Endothelial cell of hepatic sinusoid (primary cell): ENCODE data around the gene ARHGEF25.

Experiments
- in situ Hi-C: cut with HindIII; loops from 2 replicates; pipeline ENCODE4 v1.10.0; 2017; ENCODE audit warnings: low sequenced_read_pairs

ARHGEF25 gene

GRCh38 chr12:57620936-57621496, 9.8 kb downstream of the ARHGEF25 start:
- in situ Hi-C loops, result no loop called here

- in situ Hi-C loops, result no loop called here
These were observed 10.5 kb downstream of the ARHGEF25 start for GRCh38 chr12:57621497-57622292.

GRCh38 chr12:57622293-57623245, 11.3 kb downstream of the ARHGEF25 start:
- in situ Hi-C loops, result no loop called here

GRCh38 chr12:57623385-57623784, 12.2 kb downstream of the ARHGEF25 start:
- in situ Hi-C loops, result no loop called here

GRCh38 chr12:57623811-57624390, 12.7 kb downstream of the ARHGEF25 start:
- in situ Hi-C loops, result no loop called here

GRCh38 chr12:57624441-57625220, 13.4 kb downstream of the ARHGEF25 start:
- in situ Hi-C loops, result loop anchor here (5.0 kb wide), 2 partner anchors 37 to 48 kb away; no protein-coding TSS in a partner anchor

- in situ Hi-C loops, result loop anchor here (5.0 kb wide), 2 partner anchors 38 to 47 kb away; no protein-coding TSS in a partner anchor
These were observed 14.2 kb downstream of the ARHGEF25 start for GRCh38 chr12:57625261-57626032.

- in situ Hi-C loops, result loop anchor here (5.0 kb wide), 2 partner anchors 39 to 46 kb away; no protein-coding TSS in a partner anchor
These were observed 15.1 kb downstream of the ARHGEF25 start for GRCh38 chr12:57626111-57626920.

- in situ Hi-C loops, result loop anchor here (5.0 kb wide), 2 partner anchors 40 to 45 kb away; no protein-coding TSS in a partner anchor
These were observed 15.7 kb downstream of the ARHGEF25 start for GRCh38 chr12:57626921-57627445.

GRCh38 chr12:57627501-57628279, 16.5 kb downstream of the ARHGEF25 start:
- in situ Hi-C loops, result loop anchor here (5.0 kb wide), 2 partner anchors 40 to 45 kb away; no protein-coding TSS in a partner anchor

- in situ Hi-C loops, result loop anchor here (5.0 kb wide), 2 partner anchors 41 to 44 kb away; no protein-coding TSS in a partner anchor
These were observed 17.3 kb downstream of the ARHGEF25 start for GRCh38 chr12:57628280-57629191.

GRCh38 chr12:57629897-57630471, 18.7 kb downstream of the ARHGEF25 start:
- in situ Hi-C loops, result loop anchor here (5.0 kb wide), 2 partner anchors 42 to 43 kb away; no protein-coding TSS in a partner anchor

- in situ Hi-C loops, result no loop called here
These were observed 19.7 kb downstream of the ARHGEF25 start for GRCh38 chr12:57630891-57631433.

GRCh38 chr12:57631566-57632072, 20.4 kb downstream of the ARHGEF25 start:
- in situ Hi-C loops, result no loop called here
